Measurements from ENCODE around the gene AQP5. TPM values are rescaled to one million over a fixed set of nuclear protein-coding genes. Genes with fewer than 3 reads are reported as not detected.

AQP5 gene
- total RNA-seq, 1 donor from 2014 or later = 0.46 TPM

DNA sequence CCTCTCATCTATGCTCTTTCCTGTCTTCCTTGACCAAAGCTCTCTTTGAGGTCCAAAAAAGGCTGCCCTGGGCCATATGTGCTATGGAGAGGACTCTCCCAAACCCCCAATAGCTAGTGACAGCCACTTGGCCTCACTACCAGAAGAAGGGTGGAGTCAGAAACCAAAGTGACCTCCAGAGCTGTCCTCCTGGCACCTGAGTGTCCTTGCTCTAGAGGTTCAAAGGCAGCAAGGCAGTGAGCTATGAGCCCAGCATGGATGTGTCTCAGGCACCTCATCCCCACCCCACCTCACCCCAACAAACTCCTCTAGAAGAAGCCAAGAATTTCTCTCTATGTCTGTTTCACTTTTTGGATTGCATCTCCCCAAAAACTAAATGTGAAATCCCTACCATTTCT, 4.1 kb upstream of the AQP5 start:
- H3K36me3 Mint-ChIP-seq (ENCODE audit: unreplicated experiment) = no peaks in the 10 kb centered on the region
- H3K4me3 Mint-ChIP-seq (ENCODE audit: unreplicated experiment) = no peak overlapping the region
- no peak overlapping the region for H3K27ac Mint-ChIP-seq (ENCODE audit: unreplicated experiment)
- peaks cover 21% of the 10 kb centered on the region for H3K4me1 Mint-ChIP-seq (ENCODE audit: unreplicated experiment)
- TF ChIP-seq, protein P1, sequence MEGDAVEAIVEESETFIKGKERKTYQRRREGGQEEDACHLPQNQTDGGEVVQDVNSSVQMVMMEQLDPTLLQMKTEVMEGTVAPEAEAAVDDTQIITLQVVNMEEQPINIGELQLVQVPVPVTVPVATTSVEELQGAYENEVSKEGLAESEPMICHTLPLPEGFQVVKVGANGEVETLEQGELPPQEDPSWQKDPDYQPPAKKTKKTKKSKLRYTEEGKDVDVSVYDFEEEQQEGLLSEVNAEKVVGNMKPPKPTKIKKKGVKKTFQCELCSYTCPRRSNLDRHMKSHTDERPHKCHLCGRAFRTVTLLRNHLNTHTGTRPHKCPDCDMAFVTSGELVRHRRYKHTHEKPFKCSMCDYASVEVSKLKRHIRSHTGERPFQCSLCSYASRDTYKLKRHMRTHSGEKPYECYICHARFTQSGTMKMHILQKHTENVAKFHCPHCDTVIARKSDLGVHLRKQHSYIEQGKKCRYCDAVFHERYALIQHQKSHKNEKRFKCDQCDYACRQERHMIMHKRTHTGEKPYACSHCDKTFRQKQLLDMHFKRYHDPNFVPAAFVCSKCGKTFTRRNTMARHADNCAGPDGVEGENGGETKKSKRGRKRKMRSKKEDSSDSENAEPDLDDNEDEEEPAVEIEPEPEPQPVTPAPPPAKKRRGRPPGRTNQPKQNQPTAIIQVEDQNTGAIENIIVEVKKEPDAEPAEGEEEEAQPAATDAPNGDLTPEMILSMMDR (IDR thresholded peaks at IDR 0.05) = no peak
- DNase-seq (ENCODE audit: extremely low spot score, unreplicated experiment) = no peak
- no peaks in the 10 kb centered on the region for H3K9me3 Mint-ChIP-seq (ENCODE audit: unreplicated experiment)
- H3K27me3 Mint-ChIP-seq (ENCODE audit: unreplicated experiment) = peaks cover 5% of the 10 kb centered on the region

DNA sequence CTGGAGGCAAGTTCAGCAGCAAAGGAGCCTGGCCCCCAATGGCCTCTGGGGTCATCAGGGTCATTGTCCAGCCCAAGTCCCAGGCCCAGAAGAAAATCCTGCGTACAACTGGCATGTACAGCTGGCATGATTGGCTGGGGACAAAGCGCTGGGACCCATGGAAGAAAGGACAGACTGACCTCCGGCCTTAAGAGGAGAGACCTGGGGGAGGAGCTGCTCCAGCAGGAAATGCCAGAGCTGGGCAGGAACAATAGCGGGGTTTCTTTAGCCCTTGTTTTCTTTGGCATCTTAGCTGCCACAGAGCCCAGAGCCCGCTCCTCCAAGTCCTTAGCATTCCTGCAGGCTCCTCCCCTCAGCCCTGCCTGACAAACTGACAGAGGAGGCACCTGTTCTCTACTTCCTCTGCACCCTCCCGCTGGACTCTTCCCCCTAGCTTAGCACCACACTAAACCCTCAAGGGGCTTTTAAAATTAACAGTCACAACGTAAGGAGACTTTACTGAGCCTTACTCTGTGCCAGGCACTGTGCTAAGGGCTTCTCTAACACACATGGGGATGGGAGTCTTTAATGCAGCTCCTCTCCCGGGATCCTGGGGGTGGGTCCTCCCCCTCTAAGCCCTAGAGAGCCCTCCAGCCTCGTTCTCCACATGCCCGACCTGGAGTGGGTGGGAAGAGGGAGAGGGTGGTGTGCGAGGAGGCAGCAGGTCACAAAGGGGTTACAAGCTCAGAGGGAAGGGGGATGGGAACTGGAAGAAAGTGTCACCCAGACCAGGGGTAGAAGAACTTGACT, 1.8 kb upstream of the AQP5 start:
- Mint-ChIP-seq H3K27me3 (ENCODE audit: unreplicated experiment) (peaks cover 9% of the 10 kb centered on the region), H3K4me3 (ENCODE audit: unreplicated experiment) (peak overlapping the region; percentile 62)

DNA sequence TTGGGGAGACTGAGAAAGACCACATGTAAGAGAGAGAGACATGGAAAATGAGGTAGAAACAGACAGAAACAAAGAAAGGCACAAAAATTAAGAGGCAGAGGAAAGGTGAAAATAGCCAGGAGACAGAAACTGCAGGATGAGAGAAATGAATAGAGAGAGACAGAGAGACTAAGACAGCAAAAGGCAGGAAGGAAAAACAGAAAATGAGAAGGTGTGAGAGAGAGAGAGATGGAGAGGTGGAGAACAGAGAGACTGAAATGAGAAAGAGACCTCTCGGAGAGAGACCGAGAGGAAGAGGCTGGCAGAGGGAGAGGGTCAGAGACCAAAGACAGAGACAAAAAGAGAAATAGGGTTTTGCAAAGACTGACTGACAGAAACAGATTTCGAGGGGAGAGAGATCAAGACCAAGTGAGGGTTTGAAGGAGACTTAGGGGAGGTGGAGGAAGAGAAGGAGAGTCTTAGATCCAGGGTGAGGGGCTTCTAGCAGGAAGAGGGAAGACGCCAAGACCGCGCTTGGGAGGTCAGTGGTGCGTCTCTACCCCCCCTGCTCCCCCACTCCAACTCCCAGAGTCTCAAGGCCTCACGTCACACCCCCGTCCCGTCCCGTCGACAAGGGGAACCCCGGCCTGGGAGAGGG, 1.1 kb upstream of the AQP5 start:
- Mint-ChIP-seq H3K9me3 (ENCODE audit: unreplicated experiment) (no peaks in the 10 kb centered on the region), H3K27me3 (ENCODE audit: unreplicated experiment) (peaks cover 10% of the 10 kb centered on the region), H3K4me3 (ENCODE audit: unreplicated experiment) (peak overlapping the region; percentile 62), H3K36me3 (ENCODE audit: unreplicated experiment) (no peaks in the 10 kb centered on the region), H3K4me1 (ENCODE audit: unreplicated experiment) (peaks cover 30% of the 10 kb centered on the region), H3K27ac (ENCODE audit: unreplicated experiment) (peak overlapping the region; percentile 0)
- TF ChIP-seq, protein P1 (IDR thresholded peaks at IDR 0.05) = no peak
- no peak for DNase-seq (ENCODE audit: extremely low spot score, unreplicated experiment)

More for the DNA sequence above, 1.8 kb upstream of the AQP5 start:
- DNase-seq (ENCODE audit: extremely low spot score, unreplicated experiment) = no peak
- TF ChIP-seq, protein P1 (IDR thresholded peaks at IDR 0.05) = no peak
- Mint-ChIP-seq H3K27ac (ENCODE audit: unreplicated experiment) (peak overlapping the region; percentile 0), H3K4me1 (ENCODE audit: unreplicated experiment) (peaks cover 30% of the 10 kb centered on the region), H3K36me3 (ENCODE audit: unreplicated experiment) (no peaks in the 10 kb centered on the region), H3K9me3 (ENCODE audit: unreplicated experiment) (no peaks in the 10 kb centered on the region)

DNA sequence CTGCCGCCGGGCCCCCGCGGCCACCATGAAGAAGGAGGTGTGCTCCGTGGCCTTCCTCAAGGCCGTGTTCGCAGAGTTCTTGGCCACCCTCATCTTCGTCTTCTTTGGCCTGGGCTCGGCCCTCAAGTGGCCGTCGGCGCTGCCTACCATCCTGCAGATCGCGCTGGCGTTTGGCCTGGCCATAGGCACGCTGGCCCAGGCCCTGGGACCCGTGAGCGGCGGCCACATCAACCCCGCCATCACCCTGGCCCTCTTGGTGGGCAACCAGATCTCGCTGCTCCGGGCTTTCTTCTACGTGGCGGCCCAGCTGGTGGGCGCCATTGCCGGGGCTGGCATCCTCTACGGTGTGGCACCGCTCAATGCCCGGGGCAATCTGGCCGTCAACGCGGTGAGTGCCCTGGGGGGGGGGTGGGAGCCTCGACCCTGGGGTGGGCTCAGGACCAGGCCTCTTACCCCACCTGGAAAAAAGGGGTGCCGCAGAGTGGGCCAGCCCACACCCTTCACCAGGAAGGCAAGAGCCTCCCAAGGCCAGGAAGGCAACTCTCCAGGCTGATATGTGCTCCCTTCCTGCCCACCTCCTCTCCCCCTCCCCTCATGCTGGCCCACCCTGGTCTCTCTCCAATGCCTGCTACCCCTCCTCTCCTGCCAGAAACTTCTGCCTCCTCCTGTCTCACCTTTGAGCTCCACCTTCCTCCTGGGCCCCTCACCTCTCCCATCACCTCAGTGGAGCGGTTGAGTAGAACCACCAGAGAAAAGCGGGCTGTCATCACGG, 507 bp downstream of the AQP5 start:
- peaks cover 32% of the 10 kb centered on the region for H3K4me1 Mint-ChIP-seq (ENCODE audit: unreplicated experiment)
- H3K9me3 Mint-ChIP-seq (ENCODE audit: unreplicated experiment) = no peaks in the 10 kb centered on the region
- TF ChIP-seq, protein P1 (IDR thresholded peaks at IDR 0.05) = no peak
- peaks cover 11% of the 10 kb centered on the region for H3K27me3 Mint-ChIP-seq (ENCODE audit: unreplicated experiment)
- H3K4me3 Mint-ChIP-seq (ENCODE audit: unreplicated experiment) = peak overlapping the region; percentile 47
- DNase-seq (ENCODE audit: extremely low spot score, unreplicated experiment) = no peak
- H3K36me3 Mint-ChIP-seq (ENCODE audit: unreplicated experiment) = no peaks in the 10 kb centered on the region
- peak overlapping the region; percentile 34 for H3K27ac Mint-ChIP-seq (ENCODE audit: unreplicated experiment)
